Esophagus mucosa (tissue), 1 donor: ENCODE measurements around the gene CC2D1A. TPM values are rescaled to one million over a fixed set of nuclear protein-coding genes. Genes with fewer than 3 reads are reported as not detected.
"Not testable (repeated sequence)": the region's sequence is repeated elsewhere in the genome, so short reads cannot be mapped to it uniquely, and the experiment has no call there.

Source experiments
- ATAC-seq: fragments of 200-7000 bp; cut with Tn5 transposase; one replicate; pipeline ENCODE4 v1.9.1; 2020
- total RNA-seq: library from RNA; stranded (reverse); gene quantifications from one replicate; pipeline ENCODE4 v1.2.4, GENCODE V29; 2023
- donor health status: DM: yes; HTN: yes; CAD: no.

Gene CC2D1A
- total RNA-seq, 1 donor from 2014 or later: 29.7 TPM

DNA sequence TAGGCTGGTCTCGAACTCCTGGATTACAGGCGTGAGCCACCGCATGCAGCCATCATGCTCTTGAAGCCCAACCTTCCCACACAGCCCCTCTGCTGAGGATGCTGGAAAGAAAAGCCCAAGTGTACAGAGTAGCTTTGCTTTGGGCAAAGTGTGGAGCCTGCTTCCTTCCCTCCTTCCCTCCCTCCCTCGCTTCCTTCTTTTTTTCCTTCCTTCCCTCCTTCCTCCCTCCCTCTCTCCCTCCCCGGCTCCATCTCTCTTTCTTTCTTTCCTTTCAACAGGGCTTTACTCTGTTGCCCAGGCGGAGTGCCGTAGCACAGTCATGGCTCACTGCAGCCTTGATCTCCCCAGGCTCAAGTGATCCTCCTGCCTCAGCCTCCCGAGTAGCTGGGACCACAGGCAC, 2.7 kb downstream of the CC2D1A start:
- ATAC-seq: no peak

DNA sequence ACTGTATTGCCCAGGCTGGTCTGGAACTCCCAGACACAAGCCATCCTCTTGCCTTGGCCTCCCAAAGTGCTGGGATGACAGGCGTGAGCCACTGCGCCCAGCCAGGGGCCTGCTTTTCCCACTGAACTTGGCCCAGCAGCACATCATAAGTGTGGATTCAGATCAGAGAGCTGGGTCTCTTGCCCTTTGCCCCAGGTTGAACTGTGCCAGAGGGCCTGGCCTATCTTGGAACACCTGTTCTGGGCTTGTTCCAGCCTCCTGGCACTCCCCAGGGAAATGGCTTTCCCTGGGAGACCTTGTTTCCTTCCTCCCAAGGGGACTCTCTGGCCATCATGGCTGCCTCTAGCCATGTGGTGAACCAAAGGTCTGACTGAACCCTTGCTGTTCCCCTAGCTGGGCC, 3.4 kb downstream of the CC2D1A start:
- no peak for ATAC-seq

DNA sequence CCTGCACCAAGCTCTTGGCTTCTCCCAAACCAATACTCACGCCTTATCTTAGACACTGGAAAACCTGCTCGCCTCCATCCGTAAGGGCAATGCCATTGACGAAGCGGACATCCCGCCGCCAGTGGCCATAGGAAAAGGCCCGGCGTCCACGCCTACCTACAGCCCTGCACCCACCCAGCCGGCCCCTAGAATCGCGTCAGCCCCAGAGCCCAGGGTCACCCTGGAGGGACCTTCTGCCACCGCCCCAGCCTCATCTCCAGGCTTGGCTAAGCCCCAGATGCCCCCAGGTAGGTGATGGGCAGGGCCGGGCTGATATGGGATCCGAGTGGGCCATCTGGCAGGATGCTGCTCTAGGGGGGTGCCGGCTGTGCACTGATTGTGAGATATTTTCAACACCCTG, 7.4 kb downstream of the CC2D1A start:
- no peak for ATAC-seq

DNA sequence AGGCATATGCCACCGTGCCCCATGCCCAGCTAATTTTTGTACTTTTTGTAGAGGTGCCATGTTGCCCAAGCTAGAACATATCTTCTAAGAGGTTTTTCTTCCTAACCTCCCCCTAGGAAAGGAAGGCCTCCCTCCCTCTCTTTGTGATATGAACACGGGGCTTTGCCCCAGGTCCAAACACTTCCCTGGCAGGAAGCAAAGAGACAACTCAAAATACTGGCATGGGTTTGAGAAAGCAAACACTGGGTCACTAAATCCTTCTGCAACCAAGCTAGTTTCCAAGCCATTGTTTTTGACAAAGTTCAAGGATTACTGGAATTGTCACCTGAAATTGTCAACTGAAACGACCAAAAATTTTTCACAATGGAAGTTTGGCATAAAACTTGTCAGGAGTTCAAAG, 8.8 kb downstream of the CC2D1A start:
- ATAC-seq: no peak

DNA sequence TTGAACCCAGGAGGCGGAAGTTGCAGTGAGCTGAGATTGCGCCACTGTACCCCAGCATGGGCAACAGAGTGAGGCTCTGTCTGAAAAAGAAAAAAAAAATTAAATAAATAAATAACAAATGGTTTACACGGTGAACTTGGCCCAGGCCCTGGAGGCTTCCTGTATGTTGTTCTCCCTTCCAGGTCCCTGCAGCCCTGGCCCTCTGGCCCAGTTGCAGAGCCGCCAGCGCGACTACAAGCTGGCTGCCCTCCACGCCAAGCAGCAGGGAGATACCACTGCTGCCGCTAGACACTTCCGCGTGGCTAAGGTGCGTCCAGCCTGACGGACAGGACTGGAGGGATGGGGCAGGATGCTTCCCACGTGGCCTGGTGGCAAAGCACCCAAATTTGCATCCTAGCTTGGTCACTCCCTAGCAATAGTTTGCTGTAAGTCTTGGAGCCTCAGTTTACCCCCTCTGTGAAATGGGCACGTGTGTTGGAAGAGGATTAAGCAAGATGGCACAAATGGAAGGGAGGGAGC, 11.9 kb downstream of the CC2D1A start:
- ATAC-seq: no peak

DNA sequence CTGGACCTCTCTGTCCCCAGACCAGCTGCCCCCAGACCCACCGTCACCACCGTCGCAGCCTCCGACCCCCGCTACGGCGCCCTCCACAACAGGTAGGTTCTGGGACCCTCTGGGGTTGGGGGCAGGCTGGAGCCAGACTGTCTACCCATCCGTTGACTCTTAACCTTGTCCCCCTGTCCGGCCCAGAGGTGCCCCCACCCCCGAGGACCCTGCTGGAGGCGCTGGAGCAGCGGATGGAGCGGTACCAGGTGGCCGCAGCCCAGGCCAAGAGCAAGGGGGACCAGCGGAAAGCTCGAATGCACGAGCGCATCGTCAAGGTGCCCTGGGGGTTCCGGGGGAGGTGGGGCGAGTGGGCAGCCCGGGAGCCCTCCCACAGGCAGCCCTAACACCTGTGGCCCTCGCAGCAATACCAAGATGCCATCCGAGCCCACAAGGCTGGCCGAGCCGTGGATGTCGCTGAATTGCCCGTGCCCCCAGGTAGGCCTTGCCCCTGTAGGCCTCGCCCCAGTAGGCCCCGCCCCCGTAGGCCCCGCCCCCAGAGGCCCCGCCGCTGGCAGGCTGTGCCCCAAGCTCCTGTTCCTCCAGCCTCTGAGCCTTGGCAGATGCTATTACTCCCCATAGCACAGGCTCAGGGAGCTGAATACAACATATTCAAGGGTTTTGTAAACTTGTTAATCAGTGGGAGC, 12.9 kb downstream of the CC2D1A start:
- ATAC-seq: peak; percentile 9

DNA sequence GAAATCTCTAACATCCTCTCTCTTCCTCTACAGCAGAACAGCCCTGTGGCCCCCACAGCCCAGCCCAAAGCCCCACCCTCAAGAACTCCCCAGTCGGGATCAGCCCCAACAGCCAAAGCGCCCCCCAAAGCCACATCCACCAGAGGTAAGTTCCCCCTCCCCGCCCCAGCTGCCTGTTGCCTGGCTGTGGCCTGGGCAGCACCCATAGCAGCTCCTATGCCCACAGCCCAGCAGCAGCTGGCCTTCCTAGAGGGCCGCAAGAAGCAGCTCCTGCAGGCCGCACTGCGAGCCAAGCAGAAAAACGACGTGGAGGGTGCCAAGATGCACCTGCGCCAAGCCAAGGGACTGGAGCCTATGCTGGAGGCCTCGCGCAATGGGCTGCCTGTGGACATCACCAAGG, 14.5 kb downstream of the CC2D1A start:
- no peak for ATAC-seq

DNA sequence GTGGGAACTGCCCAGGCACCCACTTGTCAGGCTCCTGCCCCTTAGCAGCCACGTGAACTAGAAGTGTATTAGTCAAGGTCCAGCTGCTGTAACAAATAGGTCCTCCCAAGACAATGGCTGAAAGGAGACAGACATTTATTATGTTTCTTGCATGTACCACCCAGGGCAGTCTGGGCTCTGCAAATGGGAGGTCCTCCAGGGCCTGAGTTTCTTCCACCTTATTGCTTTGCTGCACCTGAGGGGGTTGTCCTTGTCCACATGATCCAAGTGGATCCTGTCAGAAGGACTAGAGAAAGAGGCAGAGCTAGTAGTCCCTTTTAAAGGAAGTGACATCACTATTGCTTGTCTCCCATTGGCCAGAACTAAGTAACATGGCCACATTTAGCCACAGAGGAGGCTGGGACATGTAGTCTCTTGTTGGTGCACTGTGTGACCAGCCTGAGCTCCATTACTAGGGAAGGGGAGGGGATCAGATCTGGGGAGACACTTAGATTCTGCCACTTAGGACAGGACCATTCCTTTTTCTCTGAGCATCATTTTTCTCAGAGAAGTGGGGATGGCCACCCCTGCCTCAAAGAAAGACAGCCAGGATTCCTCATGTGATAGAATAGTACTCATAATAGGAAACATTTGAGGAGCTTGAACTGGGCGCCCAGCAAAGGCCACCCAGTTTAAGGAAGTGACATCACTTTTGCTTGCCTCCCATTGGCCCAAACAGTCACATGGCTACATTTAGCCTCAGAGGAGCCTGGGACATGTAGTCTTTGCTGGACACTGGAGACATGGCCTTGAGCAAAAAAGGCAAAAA, 15.1 kb downstream of the CC2D1A start:
- peak; percentile 50 for ATAC-seq

DNA sequence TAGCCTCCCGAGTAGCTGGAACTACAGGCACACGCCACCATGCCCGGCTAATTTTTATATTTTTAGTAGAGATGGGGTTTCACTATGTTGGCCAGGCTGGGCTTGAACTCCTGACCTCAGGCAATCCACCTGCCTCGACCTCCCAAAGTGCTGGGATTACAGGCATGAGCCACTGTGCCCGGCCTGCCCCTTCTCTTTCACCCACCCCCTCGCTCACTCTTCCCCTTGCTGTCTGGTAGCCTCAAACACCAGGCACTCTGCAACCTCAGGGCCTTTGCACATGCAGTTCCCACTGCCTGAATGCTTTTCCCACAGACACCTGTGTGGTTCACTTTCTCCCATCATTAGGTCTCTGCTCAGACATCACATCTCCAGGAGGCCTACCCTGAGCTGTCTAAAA, 16.1 kb downstream of the CC2D1A start:
- ATAC-seq: not testable (repeated sequence)

DNA sequence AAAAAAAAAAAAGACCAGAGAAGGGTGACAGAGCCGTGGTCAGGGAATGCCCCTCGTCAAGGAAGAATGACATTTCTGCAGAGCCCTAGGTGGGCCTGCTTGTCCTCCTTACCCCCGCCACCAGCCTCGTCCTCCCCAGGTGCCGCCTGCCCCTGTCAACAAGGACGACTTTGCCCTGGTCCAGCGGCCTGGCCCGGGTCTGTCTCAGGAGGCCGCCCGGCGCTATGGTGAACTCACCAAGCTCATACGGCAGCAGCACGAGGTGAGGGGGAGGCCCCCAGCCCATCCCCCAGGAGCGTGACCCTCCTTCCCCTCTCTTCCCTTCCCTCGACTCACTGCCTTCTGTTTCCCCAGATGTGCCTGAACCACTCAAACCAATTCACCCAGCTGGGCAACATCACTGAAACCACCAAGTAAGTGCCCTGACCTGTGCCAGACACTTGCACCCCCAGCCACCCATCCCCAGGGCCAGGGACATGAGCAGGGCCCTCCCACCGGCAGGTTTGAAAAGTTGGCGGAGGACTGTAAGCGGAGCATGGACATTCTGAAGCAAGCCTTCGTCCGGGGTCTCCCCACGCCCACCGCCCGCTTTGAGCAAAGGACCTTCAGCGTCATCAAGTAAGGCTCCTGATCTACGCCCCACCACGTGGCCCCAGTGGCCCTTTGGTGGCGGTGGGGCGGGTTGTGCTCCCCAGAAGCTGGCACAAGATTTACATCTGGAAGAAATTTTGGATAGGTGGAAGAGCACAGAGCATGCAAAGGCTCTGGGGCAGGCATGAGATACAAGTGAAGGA, 17.4 kb downstream of the CC2D1A start:
- no peak for ATAC-seq

DNA sequence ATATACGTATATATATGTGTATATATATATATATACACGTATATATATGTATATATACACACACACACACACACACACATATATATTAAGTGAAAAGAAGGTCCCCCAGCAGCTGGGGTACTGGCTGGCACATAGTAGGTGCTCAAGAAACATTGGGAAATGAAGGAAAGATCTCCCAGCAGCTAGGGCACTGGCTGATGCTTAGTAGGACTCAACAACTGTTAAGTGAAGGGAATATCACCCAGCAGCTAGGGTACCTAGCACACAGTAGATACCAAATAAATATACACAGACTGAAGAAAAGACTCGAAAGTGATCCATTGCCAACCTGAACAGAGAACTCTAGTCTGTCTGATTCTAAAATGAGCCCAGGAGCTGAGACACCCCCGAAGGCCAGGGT, 20.0 kb downstream of the CC2D1A start:
- ATAC-seq: no peak

DNA sequence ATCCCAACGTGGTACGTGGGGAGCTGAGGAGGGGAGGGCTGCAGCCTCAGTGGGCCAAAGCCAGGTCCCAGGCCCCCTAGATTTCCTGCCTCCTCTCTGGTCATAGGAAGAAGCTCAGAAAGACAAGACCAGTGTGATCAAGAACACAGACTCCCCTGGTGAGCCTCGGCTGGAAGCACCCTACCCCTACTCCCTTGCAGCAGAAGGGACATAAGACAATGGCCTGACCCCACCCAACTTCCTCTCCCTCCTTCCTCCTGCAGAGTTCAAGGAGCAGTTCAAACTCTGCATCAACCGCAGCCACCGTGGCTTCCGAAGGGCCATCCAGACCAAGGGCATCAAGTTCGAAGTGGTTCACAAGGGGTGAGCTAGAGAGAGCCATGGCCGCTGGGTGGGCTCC, 20.7 kb downstream of the CC2D1A start:
- no peak for ATAC-seq

DNA sequence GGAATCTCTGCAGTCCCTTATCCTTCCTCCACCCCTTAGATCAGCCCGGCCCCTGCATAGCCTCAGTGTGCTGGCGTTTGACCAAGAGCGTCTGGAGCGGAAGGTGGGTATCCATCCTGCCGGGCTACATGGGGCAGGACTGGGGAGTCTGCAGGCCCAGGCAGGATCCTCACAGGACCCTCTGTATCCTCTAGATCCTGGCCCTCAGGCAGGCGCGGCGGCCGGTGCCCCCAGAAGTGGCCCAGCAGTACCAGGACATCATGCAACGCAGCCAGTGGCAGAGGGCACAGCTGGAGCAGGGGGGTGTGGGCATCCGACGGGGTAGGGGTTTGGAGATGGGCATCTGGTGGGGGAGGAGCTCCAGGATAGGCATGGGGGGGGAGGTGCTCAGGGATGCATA, 23.3 kb downstream of the CC2D1A start:
- ATAC-seq: no peak

DNA sequence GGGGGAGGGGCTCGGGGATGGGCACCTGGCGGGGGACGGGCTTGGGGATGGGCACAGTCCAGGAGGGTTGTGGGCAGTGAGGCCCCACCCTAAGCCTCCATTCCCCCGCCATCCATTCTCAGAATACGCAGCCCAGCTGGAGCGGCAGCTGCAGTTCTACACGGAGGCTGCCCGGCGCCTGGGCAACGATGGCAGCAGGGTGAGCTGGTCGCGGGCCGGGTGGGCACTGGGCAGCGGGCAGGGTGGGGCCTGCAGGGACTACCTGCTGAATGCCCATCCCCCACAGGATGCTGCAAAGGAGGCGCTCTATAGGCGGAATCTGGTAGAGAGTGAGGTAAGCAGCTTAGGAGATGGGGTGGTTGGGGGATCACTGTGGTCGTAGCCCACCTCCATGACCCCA, 24.0 kb downstream of the CC2D1A start:
- no peak for ATAC-seq

DNA sequence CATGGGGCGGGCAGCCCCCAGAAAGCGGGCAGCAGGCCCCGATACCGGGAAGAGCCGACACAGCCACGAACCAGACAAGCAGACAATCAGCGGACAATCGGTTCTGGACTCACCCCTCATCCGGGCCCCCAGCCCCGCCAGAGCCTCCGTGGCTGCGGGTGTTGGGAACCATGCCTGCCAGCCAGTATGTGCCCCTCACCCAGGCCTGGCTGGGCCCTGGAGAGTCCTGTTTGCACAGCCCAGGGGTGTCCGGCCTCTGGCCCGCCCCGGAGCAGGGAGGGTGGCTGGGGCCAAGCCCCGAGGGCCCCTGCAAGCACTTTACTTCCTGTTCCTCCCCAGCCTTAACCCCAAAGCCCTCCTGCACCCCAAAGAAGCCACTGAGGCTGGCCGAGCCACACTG, 24.4 kb downstream of the CC2D1A start:
- ATAC-seq: peak; percentile 10

DNA sequence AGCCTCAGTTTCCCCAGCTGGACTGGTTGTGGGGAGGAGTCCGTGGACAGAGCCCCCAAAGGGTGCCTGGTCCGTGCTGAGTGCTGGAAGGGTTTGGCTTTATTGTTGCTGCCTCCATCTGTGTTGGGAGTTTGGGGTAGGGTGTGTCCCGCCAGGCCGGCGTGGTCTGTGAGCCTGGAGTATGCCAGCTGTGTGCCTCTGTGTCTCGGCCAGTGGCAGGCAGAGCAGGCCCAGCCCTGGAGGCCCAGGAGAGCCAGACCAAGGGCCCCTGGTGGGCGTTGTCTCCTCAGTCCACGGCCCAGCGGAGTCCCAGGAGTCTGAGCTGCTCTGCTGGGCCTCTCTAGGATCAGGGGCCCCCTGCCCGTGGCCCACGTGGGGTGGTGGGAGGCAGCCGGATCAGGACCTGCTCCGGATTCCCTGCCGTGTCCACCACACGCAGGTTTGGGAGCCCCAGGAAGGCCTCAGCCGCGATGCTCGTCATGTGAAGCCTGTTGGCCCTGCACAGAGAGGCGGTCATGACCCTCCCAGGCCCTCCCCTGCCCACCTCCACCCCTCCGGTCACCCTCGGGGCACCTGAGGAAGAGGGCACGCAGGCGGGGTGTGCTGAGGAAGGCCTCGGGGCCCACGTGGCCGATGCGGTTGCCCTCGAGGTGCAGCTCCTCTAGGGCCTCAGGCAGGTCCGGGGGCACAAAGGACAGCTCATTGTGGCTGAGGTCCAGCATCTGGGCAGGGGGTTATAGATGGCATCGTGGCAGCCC, 25.6 kb downstream of the CC2D1A start:
- ATAC-seq: no peak

DNA sequence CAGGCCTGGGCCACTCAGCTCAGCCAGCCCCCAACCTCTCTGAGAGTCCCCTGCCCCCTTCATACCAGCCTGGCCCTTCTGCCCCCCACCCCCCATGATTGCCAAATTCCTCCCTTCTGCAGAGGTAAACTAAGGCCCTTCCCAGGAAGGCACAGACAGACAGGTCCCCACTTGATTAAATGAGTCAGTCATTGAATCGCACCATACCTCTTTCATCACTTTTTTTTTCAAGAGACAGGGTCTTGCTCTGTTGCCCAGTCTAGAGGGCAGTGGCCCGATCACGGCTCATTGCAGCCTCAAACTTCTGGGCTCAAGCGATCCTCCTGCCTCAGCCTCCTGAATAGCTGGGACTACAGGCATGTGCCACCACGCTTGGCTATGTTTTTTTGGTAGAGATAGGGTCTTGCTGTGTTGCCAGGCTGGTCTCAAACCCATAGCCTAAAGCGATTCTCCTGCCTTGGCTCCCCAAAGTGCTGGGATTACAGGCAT, 26.2 kb downstream of the CC2D1A start:
- no peak for ATAC-seq

DNA sequence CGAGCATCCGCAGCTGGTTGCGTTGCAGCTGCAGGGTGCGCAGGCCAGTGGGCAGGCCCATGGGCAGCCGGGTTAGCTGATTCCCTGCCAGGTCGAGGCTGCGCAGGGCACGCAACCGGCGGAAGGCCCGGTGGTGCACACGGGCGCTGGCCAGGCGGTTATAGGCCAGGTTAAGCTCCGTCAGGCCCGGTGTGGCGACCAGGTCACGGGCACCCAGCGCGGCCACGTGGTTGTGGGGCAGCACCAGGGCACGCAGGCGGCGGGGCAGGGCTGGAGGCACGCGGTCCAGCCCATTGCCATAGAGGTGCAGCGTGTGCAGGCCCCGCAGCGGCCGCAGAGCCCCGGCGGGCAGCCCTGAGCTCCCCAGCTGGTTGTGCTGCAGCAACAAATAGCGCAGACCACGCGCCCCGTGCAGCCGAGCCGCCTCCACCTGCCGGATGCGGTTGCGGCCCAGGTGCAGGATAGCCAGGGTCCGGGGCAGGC, 27.0 kb downstream of the CC2D1A start:
- ATAC-seq: no peak

DNA sequence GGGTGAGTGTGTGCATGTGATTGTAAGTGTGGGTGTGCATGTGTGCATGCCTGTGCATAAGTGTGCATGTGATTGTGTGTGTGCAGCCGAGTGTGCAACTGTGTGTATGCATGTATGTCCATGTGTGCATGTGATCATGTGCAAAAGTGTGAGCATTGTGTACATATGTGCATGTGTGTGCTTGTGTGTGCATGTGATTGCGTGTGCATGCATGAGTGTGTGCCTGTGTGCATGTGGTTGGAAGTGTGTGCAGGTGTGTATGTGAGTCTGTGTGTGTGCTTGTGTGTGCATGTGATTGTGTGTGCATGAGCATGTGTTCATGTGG, 28.7 kb downstream of the CC2D1A start:
- no peak for ATAC-seq

DNA sequence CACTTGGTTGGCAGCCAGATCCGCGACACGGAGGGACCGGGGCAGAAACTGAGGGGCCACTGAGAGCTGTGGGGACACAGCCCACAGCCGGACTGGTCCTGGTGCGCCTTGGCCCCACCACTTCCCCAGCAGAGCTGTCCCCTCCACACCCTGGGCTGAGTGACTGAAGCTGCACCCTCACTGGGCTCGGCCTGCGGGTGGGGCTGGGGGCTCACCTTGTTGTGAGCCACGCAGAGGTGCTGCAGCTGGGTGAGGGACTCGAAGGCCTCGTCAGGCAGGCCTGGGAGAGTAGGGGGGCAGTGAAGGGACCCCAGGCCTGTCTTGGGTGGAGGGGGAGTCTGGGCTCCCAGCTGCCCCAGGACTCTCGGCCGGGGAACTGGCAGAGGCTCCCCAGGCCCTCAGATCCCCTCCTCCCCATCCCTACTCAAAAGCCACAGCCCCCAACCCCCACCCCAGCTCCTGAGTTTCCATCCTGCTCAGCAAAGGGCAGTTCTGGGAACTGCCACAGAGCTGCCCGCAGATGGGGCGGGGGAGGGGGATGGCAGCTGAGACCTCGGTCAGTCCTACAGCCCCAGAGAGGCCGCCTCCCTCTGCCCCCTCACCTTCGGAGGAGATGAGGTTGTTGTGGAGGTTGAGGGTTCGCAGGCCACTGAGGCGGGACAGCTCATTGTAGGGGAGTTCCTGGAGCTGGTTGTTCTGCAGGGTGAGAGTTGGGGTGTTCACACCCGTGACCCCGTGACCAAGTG, 29.9 kb downstream of the CC2D1A start:
- ATAC-seq: no peak

DNA sequence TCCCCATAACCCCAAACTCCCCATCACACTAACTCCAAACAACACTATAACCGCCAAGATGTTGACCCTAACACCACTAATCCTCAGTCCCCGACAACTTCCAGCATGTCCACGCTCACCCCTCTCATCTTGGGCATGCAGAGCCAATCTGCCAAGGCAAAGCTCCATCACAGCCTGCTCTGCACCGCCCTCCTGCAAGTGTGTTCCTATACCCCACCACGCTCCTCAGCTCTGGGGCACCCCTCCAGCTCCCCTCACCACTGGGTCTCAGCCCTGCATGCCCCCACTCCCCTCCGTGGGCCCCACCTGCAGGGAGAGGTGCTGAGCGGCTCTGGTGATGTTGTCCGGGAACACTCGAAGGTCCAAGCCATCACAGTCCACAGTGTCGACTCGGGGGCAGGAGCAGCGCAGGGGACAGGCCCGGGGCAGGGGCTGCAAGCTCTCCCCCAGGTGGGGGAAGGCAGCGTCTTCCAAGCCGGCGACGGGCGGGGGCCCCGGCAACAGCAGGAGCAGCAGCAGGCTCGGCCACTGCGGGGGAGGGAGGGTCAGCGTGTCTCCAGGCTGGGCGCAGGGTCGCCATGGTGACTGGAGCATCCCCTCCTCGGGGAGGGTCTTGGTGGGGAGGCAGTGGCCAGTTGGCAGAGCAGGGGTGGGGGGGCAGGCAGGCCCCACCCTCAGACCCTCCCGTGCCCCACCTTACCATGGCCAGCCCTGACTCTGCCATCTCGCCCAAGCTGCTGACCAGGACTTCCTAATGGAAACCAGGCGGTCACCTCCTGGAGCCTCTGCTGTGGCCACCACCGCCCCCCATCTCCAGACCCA, 31.7 kb downstream of the CC2D1A start:
- no peak for ATAC-seq
